AG04450 (cell line): ENCODE results near the gene NFIX. TPM values are rescaled to one million over a fixed set of nuclear protein-coding genes. Genes with fewer than 3 reads are reported as not detected.

Experiments
- CTCF ChIA-PET: fragments of 300-600, 350-600 bp; formaldehyde crosslinking; extraction: SDS; loops from one replicate; lab custom pipeline; 2022; ENCODE audit warnings: antibody characterized with exemption, inconsistent platforms; lab: Charles Lee
- POLR2A ChIA-PET: fragments of 350-600 bp; formaldehyde crosslinking; extraction: SDS; loops from one replicate; lab custom pipeline; 2021; ENCODE audit warnings: antibody characterized with exemption, inconsistent platforms; lab: Yijun Ruan, JAX
- DNase-seq: peaks from one replicate; pipeline ENCODE4 v3.0.0-alpha.2; 2011; ENCODE audit warnings: low read depth, low spot score
- H3K27ac ChIP-seq: one replicate; pipeline ENCODE4 v1.5.1; 2012; ENCODE audit warnings: low read depth, low read length, control low read depth
- H3K27me3 ChIP-seq: one replicate; pipeline ENCODE4 v1.6.0; 2012; ENCODE audit warnings: low read length; ENCODE audit not compliant: control insufficient read depth, insufficient read depth
- H3K4me3 ChIP-seq: 2 replicates; pipeline ENCODE4 v1.5.1; 2011; ENCODE audit warnings: mild to moderate bottlenecking, low read depth, low read length, control low read depth
- H3K9me3 ChIP-seq: 2 replicates; pipeline ENCODE4 v1.5.1; 2012; ENCODE audit warnings: low read length; ENCODE audit not compliant: control insufficient read depth, insufficient read depth
- CTCF ChIP-seq: IDR thresholded peaks from 2 replicates; pipeline ENCODE4 v1.5.1; 2011; ENCODE audit warnings: low read depth, low read length, control low read depth, inconsistent platforms
- polyA plus RNA-seq: library from polyadenylated mRNA; depleted of rRNA; stranded (reverse); fragments of >200 nt; gene quantifications from 2 replicates; pipeline ENCODE4 v1.2.3, GENCODE V29; 2011

The NFIX gene
- polyA plus RNA-seq, 1 experiment: 15.1 TPM

DNA sequence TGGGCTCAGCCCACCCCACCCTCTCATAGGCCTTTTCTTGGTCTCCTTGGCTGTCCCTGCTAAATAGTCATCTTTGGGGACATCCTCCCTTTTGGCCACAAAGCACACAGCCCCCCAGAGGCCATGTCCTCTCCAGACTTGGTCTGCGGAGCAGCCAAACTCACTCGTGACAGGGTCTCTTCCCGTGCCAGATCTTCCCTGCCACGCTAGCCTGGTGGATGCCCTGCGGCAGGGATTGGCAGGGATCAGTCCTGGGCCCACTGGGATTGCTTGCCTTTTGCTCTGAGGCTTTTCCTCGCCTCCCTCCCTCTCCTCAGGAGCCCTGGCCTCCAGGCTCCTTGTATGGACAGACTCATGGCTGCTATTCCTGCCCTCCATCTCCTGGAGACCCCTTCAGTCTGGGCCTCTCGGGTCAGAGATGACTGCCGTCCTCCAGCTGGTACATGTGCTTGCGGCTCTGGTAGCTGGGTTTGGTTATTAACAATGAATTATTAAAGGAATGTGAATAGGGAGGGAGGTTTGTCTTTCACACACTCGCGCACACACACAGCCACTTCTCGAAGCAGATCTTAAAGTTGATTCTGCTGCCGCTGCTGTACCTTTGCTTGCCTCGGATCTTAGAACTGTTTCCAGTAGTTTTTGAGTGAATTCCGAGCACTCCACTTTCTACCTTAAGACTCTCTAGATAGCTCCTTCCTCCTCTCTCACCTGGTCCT lies 45.1 kb downstream of the NFIX start:
- DNase-seq: no peak
- no peak for TF ChIP-seq CTCF
- Histone ChIP-seq H3K4me3 (no peak overlapping the region), H3K27ac (peak overlapping the region; percentile 11), H3K9me3 (no peaks in the 10 kb centered on the region; the same call in 1 of the 2 replicates), H3K27me3 (no peaks in the 10 kb centered on the region)
- POLR2A ChIA-PET: interaction anchor here (0.6 to 0.8 kb wide), 2 partner anchors 15 to 734 kb away, joined by 4 read pairs; partner anchors contain the start of gene C19orf53
- CTCF ChIA-PET: interaction anchor here (1.7 kb wide), 1 partner anchor 21 kb away, joined by 9 read pairs; no protein-coding TSS in a partner anchor

DNA sequence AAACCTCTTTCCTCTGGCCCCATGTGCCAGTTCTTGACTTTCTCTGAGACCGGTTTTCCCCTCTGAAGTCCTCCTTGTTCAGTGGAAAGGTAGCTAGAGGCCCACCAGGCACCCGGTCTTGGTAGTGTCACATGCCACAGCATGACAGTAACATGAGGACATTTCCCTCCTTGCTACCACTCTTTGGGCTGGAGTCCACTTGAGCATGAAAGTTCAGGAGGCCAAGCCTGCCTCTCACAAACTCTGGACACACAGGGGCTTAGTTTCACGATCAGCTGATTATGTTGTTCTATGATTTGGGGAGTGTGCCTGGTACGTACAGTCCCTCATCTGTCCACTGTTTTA lies 45.6 kb downstream of the NFIX start:
- POLR2A ChIA-PET: interaction anchor here (0.8 kb wide), 1 partner anchor 14 kb away, joined by 4 read pairs; no protein-coding TSS in a partner anchor
- no peak overlapping the region for H3K27ac ChIP-seq
- TF ChIP-seq CTCF: no peak

DNA sequence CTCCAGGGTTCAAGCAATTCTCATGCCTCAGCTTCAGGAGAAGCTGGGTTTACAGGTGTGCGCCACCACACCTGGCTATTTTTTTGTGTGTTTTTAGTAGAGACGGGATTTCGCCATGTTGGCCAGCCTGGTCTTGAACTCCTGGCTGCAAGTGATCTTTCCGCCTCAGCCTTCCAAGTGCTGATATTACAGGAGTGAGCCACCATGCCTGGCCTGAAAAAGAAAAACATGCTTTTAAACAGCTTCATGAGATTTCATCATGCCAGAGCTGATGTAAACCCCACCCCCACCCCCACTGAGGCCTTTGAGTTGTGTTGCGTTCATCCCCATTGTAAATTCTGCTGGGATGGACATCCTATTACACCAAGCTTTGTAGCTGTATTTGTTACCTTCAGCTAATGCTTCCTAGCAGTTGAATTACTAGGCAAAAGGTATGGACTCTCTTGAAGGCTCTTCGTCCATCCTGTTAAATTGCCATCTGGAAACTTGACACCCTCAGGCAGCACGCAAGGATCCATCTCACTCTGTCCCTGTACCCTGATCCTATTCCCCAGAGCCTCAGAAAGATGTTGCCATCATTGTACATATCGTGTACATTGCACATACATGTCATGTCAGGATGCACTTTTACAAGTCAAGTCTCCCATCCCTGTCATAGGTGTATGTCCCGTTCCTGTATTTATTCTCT lies 47.3 kb downstream of the NFIX start:
- TF ChIP-seq CTCF: no peak
- Histone ChIP-seq H3K27ac (no peak overlapping the region), H3K27me3 (no peaks in the 10 kb centered on the region), H3K9me3 (no peaks in the 10 kb centered on the region), H3K4me3 (no peak overlapping the region)
- POLR2A ChIA-PET: interaction anchor here (1.0 kb wide), 2 partner anchors 11 to 12 kb away, joined by 3 to 6 read pairs; no protein-coding TSS in a partner anchor
- no peak for DNase-seq
- CTCF ChIA-PET: interaction anchor here (0.6 to 1.9 kb wide), 5 partner anchors 9 to 77 kb away, joined by 3 to 11 read pairs (median 5); no protein-coding TSS in a partner anchor

More for the DNA sequence above, 45.6 kb downstream of the NFIX start:
- CTCF ChIA-PET: interaction anchor here (1.7 kb wide), 1 partner anchor 20 kb away, joined by 9 read pairs; no protein-coding TSS in a partner anchor
- no peak for DNase-seq
- Histone ChIP-seq H3K9me3 (no peaks in the 10 kb centered on the region; the same call in 1 of the 2 replicates), H3K4me3 (no peak overlapping the region), H3K27me3 (no peaks in the 10 kb centered on the region)

- no peak for DNase-seq
- Histone ChIP-seq H3K9me3 (no peaks in the 10 kb centered on the region), H3K27me3 (no peaks in the 10 kb centered on the region), H3K27ac (no peak overlapping the region), H3K4me3 (no peak overlapping the region)
- POLR2A ChIA-PET: no interaction called here
- no peak for TF ChIP-seq CTCF
- CTCF ChIA-PET: interaction anchor here (1.3 to 1.9 kb wide), 3 partner anchors 12 to 78 kb away, joined by 3 to 11 read pairs (median 5); no protein-coding TSS in a partner anchor
These were observed 48.0 kb downstream of the NFIX start for GRCh38 chr19:13043285-13043684.
